Sigmoid colon (tissue), 4 donors: ENCODE data around the gene G6PC1.

Experiments used
- POLR2A ChIP-seq, 2 donors: fragments of 450-650 bp; IDR thresholded peaks; one replicate each; pipeline ENCODE4 v1.6.1; 2016; ENCODE audit warnings: antibody characterized with exemption in 2 of 2, mild to moderate bottlenecking in 2 of 2, moderate library complexity in 2 of 2
- POLR2AphosphoS5 ChIP-seq, 4 donors: sonication (generic); formaldehyde crosslinking; IDR thresholded peaks; one replicate each; pipeline ENCODE4 v1.6.1; 2017; ENCODE audit warnings: antibody characterized with exemption in 4 of 4
- TF ChIP-seq, protein P1 (sequence below), 4 experiments: fragments of 450-650 bp in 3 of 4; fragments of 200-600 bp in 1 of 4; IDR thresholded peaks; one replicate each; pipeline ENCODE4 v1.5.1; 2016 to 2019; ENCODE audit warnings: antibody characterized with exemption in 4 of 4, mild to moderate bottlenecking in 3 of 4, moderate library complexity in 2 of 4

DNA sequence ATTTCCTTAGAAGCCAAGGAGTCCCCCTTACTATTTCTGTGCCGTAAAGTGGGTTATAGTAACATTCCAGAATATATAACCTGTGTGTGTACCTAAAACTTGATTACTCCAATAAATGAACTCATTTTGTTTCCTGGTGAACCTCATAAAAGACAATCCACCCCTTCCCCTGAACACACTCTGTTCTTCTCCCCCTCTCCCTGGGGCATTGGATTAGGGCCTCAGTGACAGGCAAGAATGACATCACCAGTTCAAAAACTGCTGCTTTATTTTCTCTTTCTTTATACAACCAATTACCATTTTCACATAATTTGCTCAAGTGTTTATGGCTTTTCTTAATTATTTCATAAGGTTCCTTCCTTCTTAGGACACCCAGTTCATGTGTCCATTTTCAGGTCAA is 46.2 kb downstream of the G6PC1 start:
- TF ChIP-seq POLR2AphosphoS5 (IDR thresholded peaks at IDR 0.05) (no peak), POLR2A (IDR thresholded peaks at IDR 0.05) (no peak)
- TF ChIP-seq, protein P1, sequence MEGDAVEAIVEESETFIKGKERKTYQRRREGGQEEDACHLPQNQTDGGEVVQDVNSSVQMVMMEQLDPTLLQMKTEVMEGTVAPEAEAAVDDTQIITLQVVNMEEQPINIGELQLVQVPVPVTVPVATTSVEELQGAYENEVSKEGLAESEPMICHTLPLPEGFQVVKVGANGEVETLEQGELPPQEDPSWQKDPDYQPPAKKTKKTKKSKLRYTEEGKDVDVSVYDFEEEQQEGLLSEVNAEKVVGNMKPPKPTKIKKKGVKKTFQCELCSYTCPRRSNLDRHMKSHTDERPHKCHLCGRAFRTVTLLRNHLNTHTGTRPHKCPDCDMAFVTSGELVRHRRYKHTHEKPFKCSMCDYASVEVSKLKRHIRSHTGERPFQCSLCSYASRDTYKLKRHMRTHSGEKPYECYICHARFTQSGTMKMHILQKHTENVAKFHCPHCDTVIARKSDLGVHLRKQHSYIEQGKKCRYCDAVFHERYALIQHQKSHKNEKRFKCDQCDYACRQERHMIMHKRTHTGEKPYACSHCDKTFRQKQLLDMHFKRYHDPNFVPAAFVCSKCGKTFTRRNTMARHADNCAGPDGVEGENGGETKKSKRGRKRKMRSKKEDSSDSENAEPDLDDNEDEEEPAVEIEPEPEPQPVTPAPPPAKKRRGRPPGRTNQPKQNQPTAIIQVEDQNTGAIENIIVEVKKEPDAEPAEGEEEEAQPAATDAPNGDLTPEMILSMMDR (IDR thresholded peaks at IDR 0.05): no peak
